Right lobe of liver (tissue), 6 donors: ENCODE data around the gene ATF1. TPM values are rescaled to one million over a fixed set of nuclear protein-coding genes. Genes with fewer than 3 reads are reported as not detected.

Source experiments
- ATAC-seq, 4 donors: fragments of 200-7000 bp; cut with Tn5 transposase; one replicate each; pipeline ENCODE4 v1.9.1; 2020; ENCODE audit warnings: mild to moderate bottlenecking in 4 of 4, moderate library complexity in 4 of 4
- DNase-seq, 3 donors: peaks; one replicate each; pipeline ENCODE4 v3.0.0-alpha.2; 2020
- H3K27ac ChIP-seq, 3 donors: fragments of 200-600 bp; one replicate each; pipeline ENCODE4 v1.8.0; 2022
- H3K27me3 ChIP-seq, 2 donors: fragments of 200-600 bp; one replicate each; pipeline ENCODE4 v1.8.0; 2022
- H3K36me3 ChIP-seq, 4 donors: fragments of 200-600 bp; sonication (generic) in 1 of 4; one replicate each; pipeline versions ENCODE4 v1.5.1 to v1.8.0; 2017 to 2022; ENCODE audit warnings: control low read depth in 1 of 4
- H3K4me1 ChIP-seq, 4 donors: fragments of 200-600 bp; sonication (generic) in 1 of 4; one replicate each; pipeline versions ENCODE4 v1.5.1 to v1.8.0; 2017 to 2022; ENCODE audit warnings: control low read depth in 1 of 4
- H3K4me3 ChIP-seq, 3 donors: fragments of 200-600 bp; one replicate each; pipeline ENCODE4 v1.8.0; 2022
- H3K9me3 ChIP-seq, 4 donors: fragments of 200-600 bp; sonication (generic) in 1 of 4; one replicate each; pipeline versions ENCODE4 v1.5.1 to v1.8.0; 2017 to 2022; ENCODE audit warnings: control low read depth in 1 of 4
- CTCF ChIP-seq, 4 donors: fragments of 200-600 bp in 3 of 4; fragments of 450-650 bp in 1 of 4; IDR thresholded peaks; one replicate each; pipeline versions ENCODE4 v1.5.1 to v1.8.0; 2016 to 2022; ENCODE audit warnings: antibody characterized with exemption in 4 of 4, mild to moderate bottlenecking in 2 of 4
- POLR2A ChIP-seq: fragments of 450-650 bp; IDR thresholded peaks from one replicate; pipeline ENCODE4 v1.6.1; 2017; ENCODE audit warnings: antibody characterized with exemption, mild to moderate bottlenecking
- WGBS: methylation state at CpG from one replicate; pipeline ENCODE4 v1.1.6; 2018; ENCODE audit warnings: low coverage, low lambda C conversion rate; ENCODE audit not compliant: insufficient coverage; ENCODE audit errors: missing lambda C conversion rate; 5-methylcytosine and 5-hydroxymethylcytosine counted together
- intact Hi-C, 2 donors: fragments of 100-400 bp; cut with DNase I; formaldehyde crosslinking; loops; one replicate each; pipeline versions ENCODE4 v1.11.2 to v1.14.1; 2022
- total RNA-seq, 6 experiments: library from RNA; depleted of rRNA in 2 of 6; stranded (reverse); fragments of >200 nt in 2 of 6; fragmentation: NEBNext Ultra II Directional in 3 of 6; extraction: Animal tissue kit (Norgen Biotek cat#: 25700) in 3 of 6; gene quantifications; one replicate each; pipeline versions ENCODE4 v1.1.0 to v1.2.4, GENCODE V29; 2016 to 2023
- donor health status: DM: no; HTN: yes; CAD: no.
- donor health status: DM: no; HTN: no; CAD: no.
- donor health status: DM: no; HTN: no; CAD: no.
- donor health status: DM: no; HTN: yes; CAD: no.
- donor health status: DM: no; HTN: yes; CAD: no.

The ATF1 gene
- total RNA-seq, 6 experiments from 2014 or later, result 7.3 to 19.9 (median 13.4) TPM

GRCh38 chr12:50751948-50752721 lies 11.8 kb upstream of the ATF1 start:
- DNase-seq (peak in 1 of 3 donors; percentile 13), ATAC-seq (peak in 1 of 4 donors; percentile 48)
- H3K36me3 ChIP-seq, result peaks cover 0 to 14% (median 2%) of the 10 kb centered on the region in 4 donors
- H3K27me3 ChIP-seq, result no peaks in the 10 kb centered on the region
- H3K27ac ChIP-seq, result no peak overlapping the region
- TF ChIP-seq POLR2A, result no peak
- no peak for TF ChIP-seq CTCF (IDR thresholded peaks at IDR 0.05)
- no peak overlapping the region for H3K4me3 ChIP-seq
- H3K4me1 ChIP-seq, result no peaks in the 10 kb centered on the region
- peaks cover 0 to 3% (median 0%) of the 10 kb centered on the region in 4 donors for H3K9me3 ChIP-seq
- intact Hi-C loops, result no loop called here
- 70% methylated on average over 5 of the region's 6 CpGs for WGBS

DNA sequence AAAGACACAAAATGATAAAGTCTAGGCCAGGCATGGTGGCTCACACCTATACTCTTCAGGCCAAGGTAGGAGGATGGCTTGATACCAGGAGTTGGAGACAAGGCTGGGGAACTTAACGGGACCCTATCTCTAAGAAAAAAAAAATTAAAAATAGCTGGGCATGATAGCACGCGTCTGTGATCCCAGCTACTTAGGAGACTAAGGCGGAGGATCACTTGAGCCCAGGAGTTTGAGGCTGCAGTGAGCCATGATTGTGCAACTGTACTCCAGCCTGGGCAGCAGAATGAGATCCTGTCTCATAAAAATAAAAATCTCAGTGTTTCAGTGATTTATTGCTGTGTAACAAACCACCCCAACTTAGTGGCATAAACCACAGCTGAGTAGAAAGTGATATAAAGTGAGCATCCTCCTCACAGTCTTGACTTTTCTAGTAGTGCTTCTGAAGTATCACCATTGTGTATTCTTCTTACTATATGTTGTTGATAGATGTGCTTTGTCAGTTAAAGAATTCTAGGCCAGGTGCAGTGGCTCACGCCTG lies 10.6 kb upstream of the ATF1 start:
- intact Hi-C loops, result no loop called here
- peaks cover 0 to 5% (median 0%) of the 10 kb centered on the region in 4 donors for H3K36me3 ChIP-seq

GRCh38 chr12:50764286-50765094 lies 589 bp downstream of the ATF1 start:
- Histone ChIP-seq H3K9me3 (no peaks in the 10 kb centered on the region), H3K27me3 (no peaks in the 10 kb centered on the region), H3K4me3 (peak overlapping the region; percentile 88 to 98 (median 94)), H3K36me3 (no peaks in the 10 kb centered on the region), H3K27ac (peak overlapping the region; percentile 89 to 96 (median 92)), H3K4me1 (peaks cover 0 to 21% (median 7%) of the 10 kb centered on the region in 4 donors)
- intact Hi-C loops, result no loop called here
- WGBS, result under 1% methylated on average over 33 of the region's 91 CpGs
- ATAC-seq, result peak; percentile 56 to 77 (median 64)
- peak; percentile 61 to 84 (median 80) for DNase-seq
- no peak for TF ChIP-seq POLR2A
- no peak for TF ChIP-seq CTCF (IDR thresholded peaks at IDR 0.05)

More for the DNA sequence above, 10.6 kb upstream of the ATF1 start:
- no peak overlapping the region for H3K4me3 ChIP-seq
- H3K9me3 ChIP-seq, result peaks cover 0 to 3% (median 0%) of the 10 kb centered on the region in 4 donors
- H3K4me1 ChIP-seq, result no peaks in the 10 kb centered on the region
- H3K27me3 ChIP-seq, result no peaks in the 10 kb centered on the region
- H3K27ac ChIP-seq, result no peak overlapping the region
- DNase-seq, result peak in 1 of 3 donors; percentile 17
- TF ChIP-seq CTCF (IDR thresholded peaks at IDR 0.05) (no peak), POLR2A (no peak)
- no peak for ATAC-seq
- 93% methylated on average over 5 of the region's 5 CpGs for WGBS

DNA sequence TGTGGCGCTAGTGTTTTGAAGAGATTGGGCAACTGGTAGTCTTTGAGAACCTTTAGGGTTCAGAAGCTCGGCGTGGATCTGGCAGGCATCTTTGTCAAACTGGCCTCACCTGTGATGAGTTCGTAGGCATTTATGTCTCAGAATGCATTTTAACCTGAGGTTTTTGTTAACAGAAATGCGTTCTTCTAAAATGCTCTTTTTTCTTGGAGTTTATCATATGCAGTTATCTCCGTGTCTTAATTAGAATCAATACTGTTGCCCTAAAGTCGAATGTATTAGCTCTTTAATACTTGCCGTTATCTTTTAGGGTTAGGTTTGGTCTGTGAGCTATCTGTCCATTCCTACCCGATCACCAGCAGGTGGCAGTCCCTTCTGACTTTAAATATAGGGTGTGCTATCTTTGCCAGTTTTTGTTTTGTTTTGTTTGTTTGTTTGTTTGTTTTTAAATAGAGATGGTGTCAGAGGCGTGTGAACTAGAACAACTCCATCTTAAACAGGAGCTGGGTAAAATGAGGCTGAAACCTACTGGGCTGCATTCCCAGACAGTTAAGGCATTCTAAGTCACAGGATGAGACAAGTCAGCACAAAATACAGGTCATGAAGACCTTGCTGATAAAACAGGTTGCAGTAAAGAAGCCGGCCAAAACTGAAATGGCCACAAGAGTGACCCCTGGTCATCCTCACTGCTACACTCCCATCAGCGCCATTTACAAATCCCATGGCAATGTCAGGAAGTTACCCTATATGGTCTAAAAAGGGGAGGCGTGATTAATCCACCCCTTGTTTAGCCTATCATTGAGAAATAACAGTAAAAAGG lies 1.4 kb downstream of the ATF1 start:
- Histone ChIP-seq H3K27me3 (no peaks in the 10 kb centered on the region), H3K36me3 (no peaks in the 10 kb centered on the region), H3K27ac (peak overlapping the region; percentile 89 to 96 (median 92)), H3K9me3 (no peaks in the 10 kb centered on the region), H3K4me3 (peak overlapping the region; percentile 88 to 98 (median 94)), H3K4me1 (peaks cover 0 to 21% (median 7%) of the 10 kb centered on the region in 4 donors)
- under 1% methylated on average over 12 of the region's 13 CpGs for WGBS
- TF ChIP-seq CTCF (IDR thresholded peaks at IDR 0.05) (peak; percentile 65 to 78 (median 71)), POLR2A (no peak)
- intact Hi-C loops, result no loop called here
- ATAC-seq (peak; percentile 42 to 57 (median 48)), DNase-seq (peak in 1 of 3 donors; percentile 22)
